ENCODE data around the gene SRPK3. TPM values are rescaled to one million over a fixed set of nuclear protein-coding genes. Genes with fewer than 3 reads are reported as not detected.
"Not testable (repeated sequence)": the region's sequence is repeated elsewhere in the genome, so short reads cannot be mapped to it uniquely, and the experiment has no call there.

SRPK3 gene
- total and polyA plus RNA-seq, 5 experiments from 2014 or later = not detected

GRCh38 chrX:153739754-153740486 lies 40.9 kb upstream of the SRPK3 start:
- peaks cover 0 to 4% (median 0%) of the 10 kb centered on the region in 3 donors for H3K36me3 Mint-ChIP-seq
- peak overlapping the region; percentile 55 to 80 (median 65) for H3K4me3 Mint-ChIP-seq
- peaks cover 0 to 2% (median 0%) of the 10 kb centered on the region in 9 donors for H3K9me3 Mint-ChIP-seq
- peak overlapping the region in 8 of 10 donors; percentile 78 to 88 (median 84) for H3K27ac Mint-ChIP-seq
- DNase-seq (peak in 3 of 10 donors; percentile 25 to 44 (median 41)), ATAC-seq (peak; percentile 89 to 92)
- POLR2A ChIA-PET = interaction anchor here (0.6 to 1.2 kb wide), 3 partner anchors 13 to 187 kb away, joined by 3 to 4 read pairs (median 3); no protein-coding TSS in a partner anchor
- H3K27me3 Mint-ChIP-seq = no peaks in the 10 kb centered on the region
- peaks cover 5 to 46% (median 15%) of the 10 kb centered on the region in 4 donors for H3K4me1 Mint-ChIP-seq

- ATAC-seq = peak in 1 of 2 donors; percentile 8
- peaks cover under 1 to 40% (median 14%) of the 10 kb centered on the region in 4 donors for H3K4me1 Mint-ChIP-seq
Observed at GRCh38 chrX:153740631-153741222, 40.1 kb upstream of the SRPK3 start.

GRCh38 chrX:153741446-153741845 lies 39.4 kb upstream of the SRPK3 start:
- H3K27ac Mint-ChIP-seq = peak overlapping the region in 5 of 10 donors; percentile 48 to 75 (median 65)
- H3K27me3 Mint-ChIP-seq = peaks cover 0 to 7% (median 3%) of the 10 kb centered on the region in 5 donors
- peaks cover 0 to 40% (median 14%) of the 10 kb centered on the region in 4 donors for H3K4me1 Mint-ChIP-seq
- ATAC-seq = no peak
- no peaks in the 10 kb centered on the region for H3K9me3 Mint-ChIP-seq
- H3K36me3 Mint-ChIP-seq = peaks cover 0 to 2% (median 0%) of the 10 kb centered on the region in 3 donors
- DNase-seq = no peak
- POLR2A ChIA-PET = no interaction called here
- H3K4me3 Mint-ChIP-seq = peak overlapping the region in 6 of 10 donors; percentile 7 to 80 (median 51)

More at GRCh38 chrX:153740631-153741222, 40.1 kb upstream of the SRPK3 start:
- Mint-ChIP-seq H3K36me3 (peaks cover 0 to 3% (median 0%) of the 10 kb centered on the region in 3 donors), H3K4me3 (peak overlapping the region; percentile 41 to 80 (median 64)), H3K27ac (peak overlapping the region in 9 of 10 donors; percentile 48 to 88 (median 83)), H3K9me3 (peaks cover 0 to 2% (median 0%) of the 10 kb centered on the region in 9 donors), H3K27me3 (no peaks in the 10 kb centered on the region)
- no peak for DNase-seq
- POLR2A ChIA-PET = interaction anchor here (0.6 kb wide), 1 partner anchor 186 kb away, joined by 3 read pairs; no protein-coding TSS in a partner anchor

DNA sequence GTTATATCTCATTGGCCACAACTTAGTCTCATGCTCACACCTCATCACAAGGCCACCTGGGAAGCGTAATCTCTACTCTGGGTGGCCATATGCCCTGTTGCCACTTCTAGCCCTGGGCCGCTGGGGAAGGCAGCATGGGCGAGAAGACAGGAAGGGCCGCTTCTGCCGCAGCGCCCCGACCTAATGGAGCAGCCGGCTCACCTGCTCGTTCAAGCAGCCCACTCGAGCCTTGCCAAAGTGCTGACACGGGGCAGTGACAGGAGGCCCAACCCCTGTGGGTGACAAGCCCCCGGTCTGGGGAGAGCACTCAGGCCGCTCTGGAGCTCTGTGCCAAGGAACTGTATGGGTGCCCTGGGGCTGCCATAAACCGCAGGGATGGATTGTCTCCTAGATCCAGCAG lies 38.7 kb upstream of the SRPK3 start:
- H3K4me3 Mint-ChIP-seq, ATAC-seq, POLR2A ChIA-PET, DNase-seq, H3K36me3 Mint-ChIP-seq, H3K27me3 Mint-ChIP-seq, H3K9me3 Mint-ChIP-seq: not testable (repeated sequence)
- Mint-ChIP-seq H3K27ac (peak overlapping the region in 1 of 10 donors; percentile 82), H3K4me1 (peaks cover 0 to 39% (median 14%) of the 10 kb centered on the region in 4 donors)

DNA sequence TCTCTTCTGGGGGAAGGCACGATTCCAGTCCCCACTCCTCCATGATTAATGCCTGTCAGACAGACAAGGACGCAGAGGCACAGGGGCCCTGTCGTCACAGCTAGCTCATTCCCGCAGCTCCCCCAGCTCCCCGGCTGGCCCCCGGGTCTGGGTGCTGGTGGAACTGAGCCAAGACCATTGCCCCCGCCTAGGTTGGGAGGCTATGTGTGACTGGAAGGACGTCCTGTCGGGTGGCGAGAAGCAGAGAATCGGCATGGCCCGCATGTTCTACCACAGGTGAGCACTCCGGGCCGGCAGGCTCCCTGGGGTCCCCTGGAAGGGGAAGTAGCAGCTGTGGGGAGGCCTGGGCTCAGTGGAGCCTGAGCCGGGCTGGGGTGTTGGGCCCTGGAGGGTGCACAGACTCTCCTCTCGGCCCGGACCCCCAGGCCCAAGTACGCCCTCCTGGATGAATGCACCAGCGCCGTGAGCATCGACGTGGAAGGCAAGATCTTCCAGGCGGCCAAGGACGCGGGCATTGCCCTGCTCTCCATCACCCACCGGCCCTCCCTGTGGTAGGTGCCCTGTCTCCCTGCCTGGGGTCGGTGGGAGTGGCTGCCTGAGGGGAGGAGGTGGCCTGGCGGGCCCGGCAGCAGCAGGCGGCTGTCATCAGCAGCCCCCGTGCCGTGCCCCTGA lies 37.9 kb upstream of the SRPK3 start:
- H3K36me3 Mint-ChIP-seq, POLR2A ChIA-PET, H3K27me3 Mint-ChIP-seq, H3K4me3 Mint-ChIP-seq, H3K9me3 Mint-ChIP-seq, ATAC-seq, DNase-seq: not testable (repeated sequence)
- Mint-ChIP-seq H3K27ac (peak overlapping the region in 1 of 10 donors; percentile 25), H3K4me1 (peaks cover 0 to 39% (median 14%) of the 10 kb centered on the region in 4 donors)

DNA sequence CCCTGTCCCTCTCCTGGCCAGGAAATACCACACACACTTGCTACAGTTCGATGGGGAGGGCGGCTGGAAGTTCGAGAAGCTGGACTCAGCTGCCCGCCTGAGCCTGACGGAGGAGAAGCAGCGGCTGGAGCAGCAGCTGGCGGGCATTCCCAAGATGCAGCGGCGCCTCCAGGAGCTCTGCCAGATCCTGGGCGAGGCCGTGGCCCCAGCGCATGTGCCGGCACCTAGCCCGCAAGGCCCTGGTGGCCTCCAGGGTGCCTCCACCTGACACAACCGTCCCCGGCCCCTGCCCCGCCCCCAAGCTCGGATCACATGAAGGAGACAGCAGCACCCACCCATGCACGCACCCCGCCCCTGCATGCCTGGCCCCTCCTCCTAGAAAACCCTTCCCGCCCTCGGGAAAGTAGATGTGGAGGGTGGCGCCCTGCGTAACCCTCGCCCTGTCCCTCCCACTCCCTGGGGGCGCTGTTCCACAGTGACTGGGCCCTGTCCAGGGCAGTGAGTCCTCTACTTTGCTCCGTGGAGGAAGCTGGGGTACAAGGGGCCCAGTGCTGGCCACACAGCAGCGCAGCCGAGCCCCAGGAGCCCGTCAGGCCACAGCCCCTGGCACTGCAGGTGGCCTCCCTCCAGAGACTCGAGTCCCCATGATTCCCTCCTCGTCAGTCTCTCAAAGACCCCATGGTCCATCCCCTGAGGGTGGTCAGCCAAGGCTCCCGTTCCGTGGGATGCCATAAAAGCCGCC lies 37.2 kb upstream of the SRPK3 start:
- not testable (repeated sequence) for ATAC-seq, H3K27me3 Mint-ChIP-seq

GRCh38 chrX:153744210-153745066 lies 36.4 kb upstream of the SRPK3 start:
- Mint-ChIP-seq H3K4me1 (peaks cover 0 to 29% (median 14%) of the 10 kb centered on the region in 4 donors), H3K4me3 (peak overlapping the region in 7 of 10 donors; percentile 7 to 71 (median 57)), H3K27me3 (peaks cover 0 to 8% (median 3%) of the 10 kb centered on the region in 5 donors), H3K36me3 (no peaks in the 10 kb centered on the region), H3K9me3 (no peaks in the 10 kb centered on the region), H3K27ac (peak overlapping the region in 5 of 10 donors; percentile 4 to 56 (median 37))
- ATAC-seq (peak in 1 of 2 donors; percentile 27), DNase-seq (peak in 2 of 10 donors; percentile 17 to 40)
- POLR2A ChIA-PET = interaction anchor here (1.0 kb wide), 1 partner anchor 180 kb away, joined by 3 read pairs; no protein-coding TSS in a partner anchor

More for the DNA sequence above, 37.2 kb upstream of the SRPK3 start:
- not testable (repeated sequence) for H3K27ac Mint-ChIP-seq, DNase-seq, H3K9me3 Mint-ChIP-seq, H3K36me3 Mint-ChIP-seq
- POLR2A ChIA-PET = interaction anchor here (1.0 kb wide), 1 partner anchor 181 kb away, joined by 3 read pairs; no protein-coding TSS in a partner anchor
- Mint-ChIP-seq H3K4me1 (peaks cover 0 to 36% (median 14%) of the 10 kb centered on the region in 4 donors), H3K4me3 (peak overlapping the region in 1 of 10 donors; percentile 7)

GRCh38 chrX:153745067-153745433 lies 35.8 kb upstream of the SRPK3 start:
- H3K27ac Mint-ChIP-seq = peak overlapping the region in 2 of 10 donors; percentile 21 to 43
- peak overlapping the region in 6 of 10 donors; percentile 22 to 71 (median 64) for H3K4me3 Mint-ChIP-seq
- not testable (repeated sequence) for H3K36me3 Mint-ChIP-seq, H3K27me3 Mint-ChIP-seq, ATAC-seq, H3K9me3 Mint-ChIP-seq, DNase-seq
- peaks cover 0 to 24% (median 14%) of the 10 kb centered on the region in 4 donors for H3K4me1 Mint-ChIP-seq
- POLR2A ChIA-PET = interaction anchor here (1.0 kb wide), 1 partner anchor 179 kb away, joined by 3 read pairs; no protein-coding TSS in a partner anchor

DNA sequence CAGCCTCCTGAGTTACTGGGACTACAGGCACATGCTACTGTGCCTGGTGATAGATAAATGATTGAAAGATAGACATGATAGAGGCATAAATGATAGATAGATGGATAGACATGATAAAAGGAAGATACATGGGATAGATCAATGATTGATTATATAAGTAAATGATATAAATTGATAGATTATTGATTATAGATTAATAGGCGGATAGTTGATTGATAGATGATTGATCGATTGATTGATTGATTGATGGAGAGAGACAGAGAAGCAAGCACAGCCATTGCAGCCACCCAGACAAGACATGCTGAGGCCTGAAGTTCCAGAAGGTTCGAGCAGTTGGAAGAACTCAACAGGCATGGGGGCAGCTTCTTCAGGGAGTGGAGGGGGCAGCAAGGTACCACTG lies 34.5 kb upstream of the SRPK3 start:
- peaks cover 0 to 8% (median 3%) of the 10 kb centered on the region in 5 donors for H3K27me3 Mint-ChIP-seq
- ATAC-seq (no peak), DNase-seq (no peak)
- peaks cover 0 to 14% (median 6%) of the 10 kb centered on the region in 4 donors for H3K4me1 Mint-ChIP-seq
- no peaks in the 10 kb centered on the region for H3K36me3 Mint-ChIP-seq
- POLR2A ChIA-PET = no interaction called here
- H3K4me3 Mint-ChIP-seq = no peak overlapping the region
- no peaks in the 10 kb centered on the region for H3K9me3 Mint-ChIP-seq
- no peak overlapping the region for H3K27ac Mint-ChIP-seq

DNA sequence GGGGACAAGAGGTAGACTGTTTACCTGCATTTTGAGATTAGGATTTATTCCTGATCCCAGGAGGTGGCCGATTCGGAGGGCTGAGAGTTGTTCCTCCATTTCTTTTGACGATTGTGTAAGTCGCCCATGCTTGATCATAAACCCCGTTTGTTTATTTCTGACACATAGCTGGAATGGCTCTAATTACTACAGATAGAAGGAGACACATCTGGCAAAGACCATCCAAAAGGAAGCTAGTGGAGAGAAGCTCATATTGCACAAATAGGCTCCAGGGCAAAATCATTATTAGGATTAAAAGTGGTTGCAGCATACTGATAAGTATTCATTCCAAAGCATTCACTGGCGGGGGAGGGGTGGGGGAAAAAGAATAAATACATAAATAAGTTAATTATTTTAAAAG lies 33.9 kb upstream of the SRPK3 start:
- H3K27me3 Mint-ChIP-seq, H3K36me3 Mint-ChIP-seq, H3K9me3 Mint-ChIP-seq, H3K27ac Mint-ChIP-seq, H3K4me3 Mint-ChIP-seq, ATAC-seq, DNase-seq, POLR2A ChIA-PET: not testable (repeated sequence)
- H3K4me1 Mint-ChIP-seq = peaks cover 0 to 11% (median 6%) of the 10 kb centered on the region in 4 donors

DNA sequence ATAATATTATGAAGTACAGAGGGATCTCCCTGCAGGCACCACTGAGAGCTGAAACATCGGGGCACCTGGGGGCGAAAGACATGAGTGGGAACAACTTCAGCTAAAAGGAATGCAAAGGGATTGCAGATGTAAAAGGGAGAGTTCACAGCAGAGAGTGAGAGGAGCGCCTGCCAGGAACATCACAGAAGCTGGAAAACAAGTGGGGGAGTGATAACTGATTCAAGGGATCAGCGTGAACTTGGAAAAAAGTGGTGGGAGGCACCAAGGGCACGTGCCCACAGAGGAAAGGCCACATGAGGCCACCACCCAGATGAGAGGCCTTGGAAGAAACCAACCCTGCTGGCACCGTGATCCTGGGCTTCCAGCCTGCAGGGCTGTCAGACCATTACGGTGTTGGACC lies 31.8 kb upstream of the SRPK3 start:
- peaks cover 0 to 11% (median 5%) of the 10 kb centered on the region in 4 donors for H3K4me1 Mint-ChIP-seq
- ATAC-seq, H3K27me3 Mint-ChIP-seq, POLR2A ChIA-PET, H3K4me3 Mint-ChIP-seq, H3K27ac Mint-ChIP-seq, H3K9me3 Mint-ChIP-seq, DNase-seq, H3K36me3 Mint-ChIP-seq: not testable (repeated sequence)
